IMR-90 (cell line): ENCODE results near the gene ABHD15. TPM values are rescaled to one million over a fixed set of nuclear protein-coding genes. Genes with fewer than 3 reads are reported as not detected.

Experiments
- ATAC-seq: fragments of 200-7000 bp; cut with Tn5 transposase; 2 replicates; pipeline ENCODE4 v1.9.1; 2020; ENCODE audit warnings: low read depth, mild to moderate bottlenecking, moderate library complexity
- BruUV-seq: library from RNA; stranded (reverse); fragments of 400-500 nt; replicated peaks from 2 replicates; lab custom pipeline; 2021; lab: Mats Ljungman, UMichigan
- CTCF ChIA-PET: fragments of 300-600 bp; formaldehyde crosslinking; extraction: SDS; loops from one replicate; lab custom pipeline; 2021; ENCODE audit warnings: antibody characterized with exemption; lab: Yijun Ruan, JAX
- POLR2A ChIA-PET: fragments of 300-600 bp; sonication (Branson Sonifier 250); formaldehyde crosslinking; loops from one replicate; lab custom pipeline; 2022; ENCODE audit warnings: antibody characterized with exemption; ENCODE audit not compliant: unreplicated experiment; lab: Charles Lee
- DNase-seq: peaks from one replicate; pipeline ENCODE4 v3.0.0; 2013
- H2AFZ ChIP-seq: replicated peaks from 2 replicates; pipeline ENCODE3; 2013; ENCODE audit warnings: low read length, mild to moderate bottlenecking; ENCODE audit not compliant: poor library complexity
- H2AK5ac ChIP-seq: 2 replicates; pipeline ENCODE4 v1.6.1; 2013; ENCODE audit warnings: low read depth, low read length, inconsistent platforms
- H2AK9ac ChIP-seq: replicated peaks from 2 replicates; pipeline ENCODE3; 2013; ENCODE audit warnings: mild to moderate bottlenecking, low read depth, low read length, moderate library complexity; ENCODE audit not compliant: poor library complexity
- H2BK120ac ChIP-seq: 2 replicates; pipeline ENCODE4 v1.6.1; 2013; ENCODE audit warnings: low read depth, low read length, inconsistent platforms
- H2BK15ac ChIP-seq: 3 replicates; pipeline ENCODE4 v1.6.1; 2013; ENCODE audit warnings: low read depth, low read length, inconsistent platforms
- H2BK20ac ChIP-seq: 2 replicates; pipeline ENCODE4 v1.6.1; 2013; ENCODE audit warnings: low read depth, mild to moderate bottlenecking, inconsistent platforms, low read length, moderate library complexity
- H2BK5ac ChIP-seq: 2 replicates; pipeline ENCODE4 v1.6.1; 2013; ENCODE audit warnings: mild to moderate bottlenecking, low read depth, low read length, inconsistent platforms; ENCODE audit not compliant: poor library complexity, severe bottlenecking
- H3K14ac ChIP-seq: replicated peaks from 2 replicates; pipeline ENCODE4 v1.6.1; 2013; ENCODE audit warnings: low read depth, low read length, inconsistent platforms
- H3K18ac ChIP-seq: 2 replicates; pipeline ENCODE4 v1.6.1; 2013; ENCODE audit warnings: low read depth, low read length, control low read depth
- H3K23ac ChIP-seq: 2 replicates; pipeline ENCODE4 v1.6.1; 2013; ENCODE audit warnings: low read depth, low read length, inconsistent platforms
- H3K27ac ChIP-seq: 2 replicates; pipeline ENCODE4 v1.5.1; 2013; ENCODE audit warnings: mild to moderate bottlenecking, control low read depth, low read length; ENCODE audit not compliant: insufficient read depth
- H3K27me3 ChIP-seq: 2 replicates; pipeline ENCODE4 v1.6.1; 2013; ENCODE audit warnings: low read length; ENCODE audit not compliant: control insufficient read depth, insufficient read depth
- H3K36me3 ChIP-seq: 2 replicates; pipeline ENCODE4 v1.6.1; 2013; ENCODE audit warnings: low read length, mixed read lengths; ENCODE audit not compliant: control insufficient read depth, insufficient read depth
- H3K4ac ChIP-seq: 2 replicates; pipeline ENCODE4 v1.6.1; 2013; ENCODE audit warnings: low read depth, low read length, inconsistent platforms
- H3K4me1 ChIP-seq: 2 replicates; pipeline ENCODE4 v1.6.1; 2013; ENCODE audit warnings: low read length, mixed read lengths; ENCODE audit not compliant: control insufficient read depth, insufficient read depth
- H3K4me2 ChIP-seq: 2 replicates; pipeline ENCODE4 v1.6.1; 2013; ENCODE audit warnings: low read depth, mild to moderate bottlenecking, control low read depth, low read length, moderate library complexity
- H3K4me3 ChIP-seq: 2 replicates; pipeline ENCODE4 v1.5.1; 2013; ENCODE audit warnings: low read depth, mild to moderate bottlenecking, control low read depth, low read length, moderate library complexity; ENCODE audit not compliant: insufficient read depth
- H3K56ac ChIP-seq: 2 replicates; pipeline ENCODE4 v1.6.1; 2013; ENCODE audit warnings: low read length, inconsistent platforms; ENCODE audit not compliant: insufficient read depth; ENCODE audit errors: extremely low read depth
- H3K79me1 ChIP-seq, 2 experiments: 2 replicates each; pipeline ENCODE4 v1.6.1; 2013; ENCODE audit warnings: low read length in 2 of 2, inconsistent platforms in 1 of 2, low read depth in 1 of 2
- H3K9ac ChIP-seq: 2 replicates; pipeline ENCODE4 v1.6.1; 2013; ENCODE audit warnings: low read depth, low read length, control low read depth
- H3K9me1 ChIP-seq: 2 replicates; pipeline ENCODE4 v1.6.1; 2013; ENCODE audit warnings: low read length, inconsistent platforms; ENCODE audit not compliant: insufficient read depth
- H3K9me3 ChIP-seq: 2 replicates; pipeline ENCODE4 v1.6.1; 2013; ENCODE audit warnings: low read length; ENCODE audit not compliant: control insufficient read depth, insufficient read depth
- H4K20me1 ChIP-seq: 2 replicates; pipeline ENCODE4 v1.6.1; 2013; ENCODE audit warnings: low read length, inconsistent platforms; ENCODE audit not compliant: insufficient read depth
- H4K5ac ChIP-seq: 2 replicates; pipeline ENCODE4 v1.6.1; 2013; ENCODE audit warnings: mild to moderate bottlenecking, low read depth, low read length, control low read depth
- H4K8ac ChIP-seq, 2 experiments: 2 replicates each; pipeline ENCODE4 v1.6.1; 2013; ENCODE audit warnings: low read depth in 2 of 2, low read length in 2 of 2, control low read depth in 1 of 2, inconsistent platforms in 1 of 2
- H4K91ac ChIP-seq: 2 replicates; pipeline ENCODE4 v1.6.1; 2013; ENCODE audit warnings: low read depth, low read length, inconsistent platforms; ENCODE audit not compliant: insufficient read depth
- BHLHE40 ChIP-seq: fragments of 150-350 bp; IDR thresholded peaks from 2 replicates; pipeline ENCODE4 v1.6.1; 2016; ENCODE audit warnings: mild to moderate bottlenecking, low read depth, low read length
- CEBPB ChIP-seq: IDR thresholded peaks from 2 replicates; pipeline ENCODE4 v1.6.1; 2012; ENCODE audit warnings: low read depth, low read length, improper control_type of control experiment
- CHD1 ChIP-seq: IDR thresholded peaks from 2 replicates; pipeline ENCODE4 v1.6.1; 2012; ENCODE audit warnings: low read depth, low read length, improper control_type of control experiment
- MAZ ChIP-seq: IDR thresholded peaks from 2 replicates; pipeline ENCODE4 v1.6.1; 2012; ENCODE audit warnings: low read depth, mild to moderate bottlenecking, low read length, improper control_type of control experiment, moderate library complexity, borderline replicate concordance
- RFX5 ChIP-seq: IDR thresholded peaks from 2 replicates; pipeline ENCODE4 v1.8.0; 2012; ENCODE audit warnings: low read depth, mild to moderate bottlenecking, low read length, moderate library complexity
- SMC3 ChIP-seq: fragments of 150-350 bp; IDR thresholded peaks from 2 replicates; pipeline ENCODE4 v1.6.1; 2016; ENCODE audit warnings: low read depth, mild to moderate bottlenecking, antibody characterized with exemption, low read length, moderate library complexity
- WGBS, 2 experiments: methylation state at CpG; one replicate each; pipeline versions ENCODE4 v1.1.5 to v1.1.7; 2013; ENCODE audit warnings: missing lambda C conversion rate in 2 of 2; ENCODE audit not compliant: insufficient read length in 1 of 2; ENCODE audit errors: extremely low coverage in 2 of 2; 5-methylcytosine and 5-hydroxymethylcytosine counted together
- dilution Hi-C: fragments of 300-500 bp; cut with HindIII; formaldehyde crosslinking; loops from one replicate; pipeline ENCODE4 v1.14.3; 2018; ENCODE audit warnings: low sequenced_read_pairs; ENCODE audit not compliant: unreplicated experiment
- in situ Hi-C: fragments of 300-500 bp; cut with MboI; formaldehyde crosslinking; loops from 3 replicates; pipeline ENCODE4 v1.14.3; 2019; ENCODE audit warnings: low sequenced_read_pairs, inconsistent platforms, mixed read lengths
- intact Hi-C: fragments of 100-400 bp; cut with micrococcal nuclease; formaldehyde crosslinking; loops from 2 replicates; pipeline ENCODE4 v1.10.0; 2022
- polyA plus RNA-seq, 3 experiments: library from polyadenylated mRNA; depleted of rRNA; stranded (reverse); fragments of >200 nt; gene quantifications; 2 replicates each; pipeline ENCODE4 v1.2.3, GENCODE V29; 2012; ENCODE audit warnings: low replicate concordance in 1 of 3
- total RNA-seq: library from RNA; depleted of rRNA; stranded (reverse); fragments of >200 nt; gene quantifications from 2 replicates; pipeline ENCODE4 v1.2.3, GENCODE V29; 2012
- TF ChIP-seq, protein P1 (sequence below): conservative IDR thresholded peaks from 2 replicates; pipeline ENCODE4 v1.5.1; 2012; ENCODE audit warnings: mild to moderate bottlenecking, low read depth, low read length, improper control_type of control experiment
- TF ChIP-seq, protein P2 (sequence below): fragments of 150-350 bp; IDR thresholded peaks from 2 replicates; pipeline ENCODE4 v1.6.1; 2017; ENCODE audit warnings: mild to moderate bottlenecking, antibody characterized with exemption, low read length, low read depth

ABHD15 gene
- total and polyA plus RNA-seq, 2 of the 4 experiments (the other 2 are of a cell fraction), result 3.2 to 4.6 TPM

DNA sequence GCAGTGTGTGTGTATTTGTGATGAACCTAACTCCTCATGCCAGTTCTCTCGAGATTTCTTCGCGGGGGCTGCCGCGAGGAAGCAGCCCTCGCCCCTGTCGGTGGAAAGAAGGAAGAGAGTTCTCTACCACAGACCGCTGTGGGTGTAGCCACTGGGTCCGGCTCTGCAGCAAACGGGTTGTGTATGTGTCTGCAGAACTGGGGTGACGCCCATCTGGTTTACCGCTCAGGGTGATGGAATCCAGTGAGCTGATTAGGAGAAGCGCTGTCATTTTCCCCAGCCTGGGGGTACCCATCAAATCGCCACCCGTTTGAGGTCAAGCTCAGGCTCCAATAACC lies 48.2 kb upstream of the ABHD15 start:
- in situ Hi-C loops (no loop called here), dilution Hi-C loops (no loop called here), intact Hi-C loops (no loop called here)
- Histone ChIP-seq H3K27ac (no peak overlapping the region), H3K4ac (no peak overlapping the region), H3K56ac (no peak overlapping the region), H4K20me1 (peaks cover 6% of the 10 kb centered on the region; the same call in 1 of the 2 replicates), H3K79me1 (peaks cover 0 to 6% of the 10 kb centered on the region in 2 experiments; a peak in 1 of 4 replicates), H3K23ac (no peak overlapping the region), H3K9ac (no peak overlapping the region), H3K4me2 (no peak overlapping the region), H2BK15ac (no peak overlapping the region), H4K5ac (no peak overlapping the region), H2BK120ac (no peak overlapping the region), H3K14ac (no peak overlapping the region), H2BK20ac (no peak overlapping the region), H2AK5ac (no peak overlapping the region), H2AK9ac (peak overlapping the region; percentile 85), H4K91ac (no peak overlapping the region), H4K8ac (no peak overlapping the region), H3K36me3 (peaks cover 2% of the 10 kb centered on the region; the same call in 1 of the 2 replicates), H3K27me3 (no peaks in the 10 kb centered on the region; the same call in 1 of the 2 replicates), H2BK5ac (no peak overlapping the region), H3K4me1 (peaks cover 2% of the 10 kb centered on the region; the same call in 1 of the 2 replicates), H3K9me1 (peaks cover 11% of the 10 kb centered on the region), H3K18ac (no peak overlapping the region), H3K4me3 (no peak overlapping the region), H3K9me3 (no peaks in the 10 kb centered on the region), H2AFZ (peak overlapping the region; percentile 77)
- DNase-seq (no peak), ATAC-seq (peak; percentile 1; the same call in 1 of the 2 replicates)
- TF ChIP-seq BHLHE40, result no peak
- TF ChIP-seq, protein P1, sequence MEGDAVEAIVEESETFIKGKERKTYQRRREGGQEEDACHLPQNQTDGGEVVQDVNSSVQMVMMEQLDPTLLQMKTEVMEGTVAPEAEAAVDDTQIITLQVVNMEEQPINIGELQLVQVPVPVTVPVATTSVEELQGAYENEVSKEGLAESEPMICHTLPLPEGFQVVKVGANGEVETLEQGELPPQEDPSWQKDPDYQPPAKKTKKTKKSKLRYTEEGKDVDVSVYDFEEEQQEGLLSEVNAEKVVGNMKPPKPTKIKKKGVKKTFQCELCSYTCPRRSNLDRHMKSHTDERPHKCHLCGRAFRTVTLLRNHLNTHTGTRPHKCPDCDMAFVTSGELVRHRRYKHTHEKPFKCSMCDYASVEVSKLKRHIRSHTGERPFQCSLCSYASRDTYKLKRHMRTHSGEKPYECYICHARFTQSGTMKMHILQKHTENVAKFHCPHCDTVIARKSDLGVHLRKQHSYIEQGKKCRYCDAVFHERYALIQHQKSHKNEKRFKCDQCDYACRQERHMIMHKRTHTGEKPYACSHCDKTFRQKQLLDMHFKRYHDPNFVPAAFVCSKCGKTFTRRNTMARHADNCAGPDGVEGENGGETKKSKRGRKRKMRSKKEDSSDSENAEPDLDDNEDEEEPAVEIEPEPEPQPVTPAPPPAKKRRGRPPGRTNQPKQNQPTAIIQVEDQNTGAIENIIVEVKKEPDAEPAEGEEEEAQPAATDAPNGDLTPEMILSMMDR, result no peak
- TF ChIP-seq, protein P2, sequence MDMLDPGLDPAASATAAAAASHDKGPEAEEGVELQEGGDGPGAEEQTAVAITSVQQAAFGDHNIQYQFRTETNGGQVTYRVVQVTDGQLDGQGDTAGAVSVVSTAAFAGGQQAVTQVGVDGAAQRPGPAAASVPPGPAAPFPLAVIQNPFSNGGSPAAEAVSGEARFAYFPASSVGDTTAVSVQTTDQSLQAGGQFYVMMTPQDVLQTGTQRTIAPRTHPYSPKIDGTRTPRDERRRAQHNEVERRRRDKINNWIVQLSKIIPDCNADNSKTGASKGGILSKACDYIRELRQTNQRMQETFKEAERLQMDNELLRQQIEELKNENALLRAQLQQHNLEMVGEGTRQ, result no peak
- no peak for TF ChIP-seq CEBPB
- no peak for TF ChIP-seq SMC3
- no peak for TF ChIP-seq MAZ
- no peak for TF ChIP-seq CHD1
- no peak for TF ChIP-seq RFX5
- WGBS, 2 experiments, result 41% methylated on average over 5 of the region's 15 CpGs; no CpG with 5 or more reads in 1 of the 2 experiments
- CTCF ChIA-PET, result no interaction called here
- no TSS peak for BruUV-seq
- POLR2A ChIA-PET, result no interaction called here
